Sigmoid colon (tissue), 3 donors: Measurements from ENCODE around the gene PLA2G6.

Source experiments
- CTCF ChIP-seq, 4 experiments: fragments of 450-650 bp in 3 of 4; fragments of 200-600 bp in 1 of 4; IDR thresholded peaks; one replicate each; pipeline ENCODE4 v1.5.1; 2016 to 2019; ENCODE audit warnings: antibody characterized with exemption in 4 of 4, mild to moderate bottlenecking in 3 of 4, moderate library complexity in 2 of 4
- POLR2A ChIP-seq, 2 donors: fragments of 450-650 bp; IDR thresholded peaks; one replicate each; pipeline ENCODE4 v1.6.1; 2016; ENCODE audit warnings: antibody characterized with exemption in 2 of 2, mild to moderate bottlenecking in 2 of 2, moderate library complexity in 2 of 2

GRCh38 chr22:38082986-38083710 lies 98.5 kb downstream of the PLA2G6 start:
- TF ChIP-seq CTCF (IDR thresholded peaks at IDR 0.05) (no peak), POLR2A (IDR thresholded peaks at IDR 0.05) (no peak)
